Keratinocyte (primary cell): ENCODE data around the gene CHMP2B. TPM values are rescaled to one million over a fixed set of nuclear protein-coding genes. Genes with fewer than 3 reads are reported as not detected.

Experiments
- DNase-seq: peaks from one replicate; pipeline ENCODE4 v3.0.0-alpha.2; 2011; ENCODE audit warnings: low read depth, missing footprints, low spot score
- FAIRE-seq: peaks from 2 replicates; lab custom pipeline; 2011; peaks lifted over from hg19 to GRCh38; lab: Jason Lieb, UNC
- H2AFZ ChIP-seq: 2 replicates; pipeline ENCODE4 v1.6.0; 2012; ENCODE audit warnings: low read length, control low read depth, inconsistent platforms; ENCODE audit not compliant: control insufficient read depth
- H3K27ac ChIP-seq: 2 replicates; pipeline ENCODE4 v1.5.1; 2011; ENCODE audit warnings: low read length; ENCODE audit not compliant: control insufficient read depth, insufficient read depth
- H3K27me3 ChIP-seq: 3 replicates; pipeline ENCODE4 v1.6.0; 2011; ENCODE audit warnings: low read length; ENCODE audit not compliant: control insufficient read depth, insufficient read depth; ENCODE audit errors: extremely low read depth
- H3K36me3 ChIP-seq, 2 experiments: 2 replicates in 1 of 2; 3 replicates in 1 of 2; pipeline ENCODE4 v1.5.1; 2011; ENCODE audit warnings: low read length in 2 of 2, mild to moderate bottlenecking in 1 of 2; ENCODE audit not compliant: control insufficient read depth in 2 of 2, insufficient read depth in 2 of 2; ENCODE audit errors: extremely low read depth in 1 of 2
- H3K4me1 ChIP-seq: 3 replicates; pipeline ENCODE4 v1.5.1; 2011; ENCODE audit warnings: low read length; ENCODE audit not compliant: control insufficient read depth, insufficient read depth; ENCODE audit errors: extremely low read depth
- H3K4me2 ChIP-seq: 3 replicates; pipeline ENCODE4 v1.6.0; 2011; ENCODE audit warnings: low read depth, low read length; ENCODE audit not compliant: control insufficient read depth, insufficient read depth; ENCODE audit errors: extremely low read depth
- H3K4me3 ChIP-seq, 3 experiments: fragments of 200-600 bp in 1 of 3; sonication (generic) in 1 of 3; 2 replicates in 2 of 3; 3 replicates in 1 of 3; pipeline ENCODE4 v1.5.1; 2011 to 2016; ENCODE audit warnings: low read length in 3 of 3, mild to moderate bottlenecking in 3 of 3, control low read depth in 2 of 3, inconsistent platforms in 1 of 3, low read depth in 1 of 3, mixed read lengths in 1 of 3, mixed run types in 1 of 3, moderate library complexity in 1 of 3; ENCODE audit not compliant: control insufficient read depth in 2 of 3, insufficient read depth in 2 of 3; ENCODE audit errors: extremely low read depth in 1 of 3
- H3K79me2 ChIP-seq: 2 replicates; pipeline ENCODE4 v1.6.0; 2012; ENCODE audit warnings: low read length; ENCODE audit not compliant: control insufficient read depth, insufficient read depth
- H3K9ac ChIP-seq: 3 replicates; pipeline ENCODE4 v1.6.0; 2011; ENCODE audit warnings: low read length; ENCODE audit not compliant: control insufficient read depth, insufficient read depth; ENCODE audit errors: extremely low read depth
- H3K9me1 ChIP-seq: 3 replicates; pipeline ENCODE4 v1.6.0; 2011; ENCODE audit warnings: low read length; ENCODE audit not compliant: control insufficient read depth, insufficient read depth; ENCODE audit errors: extremely low read depth
- H3K9me3 ChIP-seq: 2 replicates; pipeline ENCODE4 v1.5.1; 2012; ENCODE audit warnings: low read depth, low read length; ENCODE audit not compliant: control insufficient read depth
- H4K20me1 ChIP-seq: 3 replicates; pipeline ENCODE4 v1.6.0; 2011; ENCODE audit warnings: low read length; ENCODE audit not compliant: control insufficient read depth, insufficient read depth; ENCODE audit errors: extremely low read depth
- CTCF ChIP-seq, 3 experiments: IDR thresholded peaks in 1 of 3; conservative IDR thresholded peaks in 1 of 3; optimal IDR thresholded peaks in 1 of 3; 2 replicates in 2 of 3; 3 replicates in 1 of 3; pipeline versions ENCODE3 to v1.5.1; 2011; ENCODE audit warnings: low read length in 3 of 3, mild to moderate bottlenecking in 3 of 3, moderate library complexity in 2 of 3, control low read depth in 1 of 3, inconsistent platforms in 1 of 3; ENCODE audit not compliant: insufficient read depth in 2 of 3; ENCODE audit errors: extremely low read depth in 1 of 3
- EZH2 ChIP-seq: IDR thresholded peaks from one replicate; pipeline ENCODE4 v1.6.1; 2012; ENCODE audit warnings: inconsistent platforms, mild to moderate bottlenecking, low read length, moderate library complexity
- dilution Hi-C: fragments of 300-500 bp; cut with MboI; formaldehyde crosslinking; loops from one replicate; pipeline ENCODE4 v1.7.0; 2020; ENCODE audit warnings: low sequenced_read_pairs; ENCODE audit not compliant: extremely low pct_ligation_motif_present
- polyA plus RNA-seq, 5 experiments: library from polyadenylated mRNA; depleted of rRNA in 3 of 5; stranded (reverse) in 3 of 5; stranded (forward) in 1 of 5; unstranded in 1 of 5; fragments of >200 nt; gene quantifications; 1 replicate in 1 of 5; 2 replicates in 3 of 5; 3 replicates in 1 of 5; pipeline versions ENCODE4 v1.2.1 to v1.2.3, GENCODE V29; 2011 to 2012; ENCODE audit warnings: missing spikeins in 2 of 5, low read depth in 1 of 5, low replicate concordance in 1 of 5

The CHMP2B gene
- polyA plus RNA-seq, 1 donor (not counting 4 experiments of a cell fraction or from before 2014, with no cell fraction given), result 38.2 TPM

GRCh38 chr3:87228316-87228715, 1.2 kb downstream of the CHMP2B start:
- no peaks in the 10 kb centered on the region for H3K27me3 ChIP-seq

GRCh38 chr3:87229113-87229512, 2.0 kb downstream of the CHMP2B start:
- peak overlapping the region in 2 of 3 experiments; percentile 81 to 100 for H3K4me3 ChIP-seq
- no peak overlapping the region for H3K9ac ChIP-seq
- TF ChIP-seq CTCF (optimal IDR thresholded peaks at IDR 0.05 in 1 of 3, IDR thresholded peaks at IDR 0.05 in 1 of 3, conservative IDR thresholded peaks at IDR 0.05 in 1 of 3; ENCODE audit: extremely low read depth in 1 of 3, insufficient read depth in 2 of 3, low read length in 3 of 3) (no peak), EZH2 (no peak)
- no peak overlapping the region for H3K27ac ChIP-seq
- no peak overlapping the region for H2AFZ ChIP-seq
- dilution Hi-C loops, result no loop called here
- H3K27me3 ChIP-seq, result no peaks in the 10 kb centered on the region
- peak overlapping the region; percentile 88 for H3K4me2 ChIP-seq
- H3K36me3 ChIP-seq, result peaks cover 3 to 5% of the 10 kb centered on the region in 2 experiments
- no peaks in the 10 kb centered on the region for H4K20me1 ChIP-seq
- no peaks in the 10 kb centered on the region for H3K9me1 ChIP-seq
- H3K79me2 ChIP-seq, result peaks cover 69% of the 10 kb centered on the region
- H3K9me3 ChIP-seq, result no peaks in the 10 kb centered on the region
- no peak for DNase-seq
- FAIRE-seq, result no peak
- H3K4me1 ChIP-seq, result peaks cover 26% of the 10 kb centered on the region

More at GRCh38 chr3:87228316-87228715, 1.2 kb downstream of the CHMP2B start:
- Histone ChIP-seq H3K4me2 (peak overlapping the region; percentile 88), H3K4me1 (peaks cover 19% of the 10 kb centered on the region), H3K9me3 (no peaks in the 10 kb centered on the region), H3K4me3 (peak overlapping the region; percentile 81 to 100 (median 97)), H3K9me1 (no peaks in the 10 kb centered on the region), H4K20me1 (no peaks in the 10 kb centered on the region), H3K79me2 (peaks cover 61% of the 10 kb centered on the region), H2AFZ (no peak overlapping the region), H3K36me3 (peaks cover 3 to 5% of the 10 kb centered on the region in 2 experiments), H3K9ac (peak overlapping the region; percentile 99), H3K27ac (peak overlapping the region; percentile 98)
- DNase-seq (no peak), FAIRE-seq (peak; percentile 81)
- no peak for TF ChIP-seq CTCF (optimal IDR thresholded peaks at IDR 0.05 in 1 of 3, IDR thresholded peaks at IDR 0.05 in 1 of 3, conservative IDR thresholded peaks at IDR 0.05 in 1 of 3; ENCODE audit: extremely low read depth in 1 of 3, insufficient read depth in 2 of 3, low read length in 3 of 3)
- TF ChIP-seq EZH2, result no peak
- dilution Hi-C loops, result no loop called here
